Measurements from ENCODE around the gene NTM.
"Not testable (repeated sequence)": the region's sequence is repeated elsewhere in the genome, so short reads cannot be mapped to it uniquely, and the experiment has no call there.

NTM gene

DNA sequence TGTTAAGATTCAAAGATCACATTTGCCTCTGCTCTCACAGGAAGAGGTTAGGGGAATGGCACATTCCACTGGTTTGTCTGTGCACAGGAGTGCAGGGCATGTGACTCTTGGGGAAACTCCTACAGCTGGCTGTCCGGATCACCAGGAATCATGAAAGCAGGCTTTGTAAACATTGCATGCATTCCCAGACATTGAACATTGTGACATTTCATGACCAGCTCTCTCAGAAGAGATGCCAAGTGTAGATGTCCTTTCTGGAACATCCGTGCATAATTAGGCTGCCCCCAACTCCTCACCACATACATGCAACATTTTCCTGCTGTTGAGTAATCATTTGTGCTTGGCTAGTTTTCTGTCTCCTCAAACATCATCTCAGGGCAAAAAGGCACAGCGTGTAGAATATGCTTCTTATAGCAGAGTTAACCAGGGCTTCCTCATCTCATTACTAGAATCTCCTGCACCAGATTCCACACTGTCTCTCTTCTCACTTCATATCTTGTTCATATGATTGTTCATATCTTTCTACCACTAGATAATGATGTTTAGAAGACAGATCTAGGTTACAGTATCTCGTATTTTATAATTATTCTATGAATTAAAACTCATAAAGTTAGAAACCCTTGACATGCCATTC, 694.7 kb downstream of the NTM start:
- no peak overlapping the region for H3K4me3 ChIP-seq (ENCODE audit: low read length)
- TF ChIP-seq ZNF274 (IDR thresholded peaks at IDR 0.05; ENCODE audit: low read depth, low read length) = no peak

DNA sequence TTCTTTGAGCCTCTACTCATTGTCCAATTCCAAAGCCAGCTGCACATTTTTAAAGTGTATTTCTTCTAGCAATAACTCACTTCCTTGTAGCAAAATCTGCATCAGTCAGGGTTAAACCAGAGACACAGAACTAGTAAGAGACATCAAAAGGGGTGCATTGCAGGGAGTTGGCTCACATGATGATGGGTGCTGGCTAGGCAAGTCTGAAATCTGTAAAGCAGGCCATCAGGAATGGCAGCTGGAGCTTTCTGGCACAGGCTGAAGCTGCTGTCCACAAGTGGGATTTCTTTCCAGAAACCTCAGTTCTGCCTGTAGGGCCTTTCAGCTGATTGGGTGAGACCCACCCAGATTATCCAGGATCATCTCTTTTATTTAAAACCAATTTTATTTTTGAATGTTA, 698.1 kb downstream of the NTM start:
- no peak overlapping the region for H3K4me3 ChIP-seq (ENCODE audit: low read length)
- TF ChIP-seq ZNF274 (IDR thresholded peaks at IDR 0.05; ENCODE audit: low read depth, low read length) = no peak

DNA sequence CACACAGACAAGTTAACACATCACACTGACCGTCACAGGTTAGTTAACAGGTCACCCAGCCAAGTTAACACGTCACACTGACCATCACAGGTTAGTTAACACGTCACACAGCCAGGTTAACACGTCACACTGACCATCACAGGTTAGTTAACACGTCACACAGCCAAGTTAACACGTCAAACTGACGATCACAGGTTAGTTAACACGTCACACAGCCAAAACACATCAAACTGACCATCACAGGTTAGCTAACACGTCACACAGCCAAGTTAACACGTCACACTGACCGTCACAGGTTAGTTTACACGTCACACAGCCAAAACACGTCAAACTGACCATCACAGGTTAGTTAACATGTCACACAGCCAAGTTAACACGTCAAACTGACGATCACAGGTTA, 699.2 kb downstream of the NTM start:
- not testable (repeated sequence) for H3K4me3 ChIP-seq (ENCODE audit: low read length)

DNA sequence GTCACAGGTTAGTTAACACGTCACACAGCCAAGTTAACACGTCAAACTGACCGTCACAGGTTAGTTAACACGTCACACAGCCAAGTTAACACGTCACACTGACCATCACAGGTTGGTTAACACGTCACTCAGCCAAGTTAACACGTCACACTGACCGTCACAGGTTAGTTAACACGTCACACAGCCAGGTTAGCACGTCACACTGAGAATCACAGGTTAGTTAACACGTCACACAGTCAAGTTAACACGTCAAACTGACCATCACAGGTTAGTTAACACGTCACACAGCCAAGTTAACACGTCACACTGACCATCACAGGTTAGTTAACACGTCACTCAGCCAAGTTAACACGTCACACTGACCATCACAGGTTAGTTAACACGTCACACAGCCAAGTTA, 700.5 kb downstream of the NTM start:
- H3K4me3 ChIP-seq (ENCODE audit: low read length) = not testable (repeated sequence)

GRCh38 chr11:132072044-132072857, 701.8 kb downstream of the NTM start:
- no peak overlapping the region for H3K4me3 ChIP-seq (ENCODE audit: low read length)
- no peak for TF ChIP-seq ZNF274 (IDR thresholded peaks at IDR 0.05; ENCODE audit: low read depth, low read length)

DNA sequence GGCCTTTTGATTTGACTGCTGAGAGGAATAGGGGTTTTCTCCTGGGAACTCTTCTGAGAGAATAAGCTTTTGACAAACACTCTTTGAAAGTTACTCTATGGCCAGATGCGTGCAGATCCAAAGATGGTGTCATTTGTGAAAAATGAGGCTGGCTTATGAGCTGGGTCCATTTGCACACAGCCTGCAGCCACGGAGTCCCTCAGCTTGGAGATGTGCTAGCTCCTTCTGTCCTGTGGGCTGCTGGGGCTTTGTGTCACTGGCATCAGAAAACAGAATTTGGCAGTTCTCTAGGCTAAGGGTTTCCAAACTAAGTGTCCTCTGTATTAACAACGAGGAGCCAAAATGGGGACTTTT, 702.4 kb downstream of the NTM start:
- no peak for TF ChIP-seq ZNF274 (IDR thresholded peaks at IDR 0.05; ENCODE audit: low read depth, low read length)
- H3K4me3 ChIP-seq (ENCODE audit: low read length) = no peak overlapping the region

DNA sequence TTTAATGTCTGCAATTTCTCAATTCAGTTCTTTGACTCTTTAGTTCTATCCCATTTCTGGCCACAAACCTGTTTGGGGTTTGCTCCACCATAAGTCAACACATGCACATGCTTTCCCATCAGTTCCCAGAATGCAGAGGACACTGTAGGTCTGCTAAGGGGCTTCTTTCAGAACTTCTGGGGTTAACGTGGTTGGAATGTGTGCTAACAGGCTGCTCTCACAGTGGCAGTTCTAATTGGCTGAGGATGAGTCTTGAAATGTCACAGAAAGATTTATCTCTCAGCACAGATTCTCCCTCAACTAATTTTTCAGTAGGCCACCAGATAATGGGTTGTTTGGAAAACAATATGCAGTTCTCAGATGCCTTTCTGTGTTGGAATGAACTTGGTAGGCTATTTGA, 703.4 kb downstream of the NTM start:
- TF ChIP-seq ZNF274 (IDR thresholded peaks at IDR 0.05; ENCODE audit: low read depth, low read length) = no peak
- no peak overlapping the region for H3K4me3 ChIP-seq (ENCODE audit: low read length)

GRCh38 chr11:132075447-132075846, 705.0 kb downstream of the NTM start:
- no peak for TF ChIP-seq ZNF274 (IDR thresholded peaks at IDR 0.05; ENCODE audit: low read depth, low read length)
- no peak overlapping the region for H3K4me3 ChIP-seq (ENCODE audit: low read length)

DNA sequence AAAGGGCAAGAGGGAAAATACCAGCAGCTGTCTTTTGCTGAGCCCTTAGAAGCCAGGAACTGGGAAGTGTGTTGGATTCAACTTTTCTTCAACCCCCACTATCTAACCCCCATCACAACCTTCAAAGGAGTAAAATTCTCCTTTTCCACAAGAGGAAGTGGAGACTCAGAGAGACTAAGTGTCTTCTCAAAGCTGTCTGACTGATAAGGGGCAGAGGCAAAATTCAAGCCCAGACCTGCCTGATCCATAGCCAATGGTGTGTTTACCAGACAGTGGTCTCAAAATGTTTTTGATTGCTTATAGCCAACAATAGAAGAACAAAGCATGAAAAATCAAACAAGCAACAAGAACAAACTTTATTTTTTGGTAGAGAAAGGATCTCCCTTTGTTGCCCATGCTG, 707.0 kb downstream of the NTM start:
- H3K4me3 ChIP-seq (ENCODE audit: low read length) = no peak overlapping the region
- no peak for TF ChIP-seq ZNF274 (IDR thresholded peaks at IDR 0.05; ENCODE audit: low read depth, low read length)

- no peak overlapping the region for H3K4me3 ChIP-seq (ENCODE audit: low read length)
- TF ChIP-seq ZNF274 (IDR thresholded peaks at IDR 0.05; ENCODE audit: low read depth, low read length) = no peak
Observed at GRCh38 chr11:132078264-132079076, 708.1 kb downstream of the NTM start.

DNA sequence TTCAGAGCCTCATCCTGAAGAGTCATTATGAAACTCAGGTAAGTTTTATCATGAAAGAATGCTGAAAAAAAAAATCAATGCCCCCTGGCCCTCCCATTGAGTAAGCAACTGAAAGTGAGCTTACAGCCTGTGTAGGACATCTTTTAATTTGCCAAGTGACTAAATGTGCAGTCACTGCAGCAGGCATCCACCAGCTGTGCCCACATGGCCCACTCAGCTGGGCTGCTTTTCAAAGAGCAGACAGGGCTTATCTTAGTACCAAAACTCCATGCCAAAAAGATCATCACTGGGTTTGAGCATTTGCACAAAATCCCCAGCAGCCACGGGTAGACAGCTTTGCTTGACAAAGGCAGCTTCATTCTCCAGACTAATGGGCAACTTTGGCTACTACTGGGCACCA, 709.7 kb downstream of the NTM start:
- no peak overlapping the region for H3K4me3 ChIP-seq (ENCODE audit: low read length)
- TF ChIP-seq ZNF274 (IDR thresholded peaks at IDR 0.05; ENCODE audit: low read depth, low read length) = no peak

DNA sequence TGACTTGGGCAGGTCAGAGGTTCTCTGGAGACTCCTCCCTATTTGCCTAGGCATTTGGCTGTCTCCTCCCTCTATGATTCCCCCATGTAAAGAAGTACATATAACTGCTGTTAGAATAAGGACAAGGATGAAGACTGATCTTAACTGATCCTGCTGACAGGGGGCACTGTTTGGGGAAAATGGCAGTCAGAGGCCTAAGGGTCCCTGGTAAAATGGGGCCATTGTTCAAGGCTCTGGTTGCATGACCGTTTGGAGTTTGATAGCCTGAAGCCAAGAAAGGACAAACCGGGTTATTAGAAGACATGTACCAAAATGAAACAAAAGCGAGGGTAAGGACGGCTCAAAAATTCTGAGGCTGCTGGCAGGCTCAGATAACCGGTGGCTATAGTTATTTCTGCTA, 712.2 kb downstream of the NTM start:
- no peak overlapping the region for H3K4me3 ChIP-seq (ENCODE audit: low read length)
- TF ChIP-seq ZNF274 (IDR thresholded peaks at IDR 0.05; ENCODE audit: low read depth, low read length) = no peak

DNA sequence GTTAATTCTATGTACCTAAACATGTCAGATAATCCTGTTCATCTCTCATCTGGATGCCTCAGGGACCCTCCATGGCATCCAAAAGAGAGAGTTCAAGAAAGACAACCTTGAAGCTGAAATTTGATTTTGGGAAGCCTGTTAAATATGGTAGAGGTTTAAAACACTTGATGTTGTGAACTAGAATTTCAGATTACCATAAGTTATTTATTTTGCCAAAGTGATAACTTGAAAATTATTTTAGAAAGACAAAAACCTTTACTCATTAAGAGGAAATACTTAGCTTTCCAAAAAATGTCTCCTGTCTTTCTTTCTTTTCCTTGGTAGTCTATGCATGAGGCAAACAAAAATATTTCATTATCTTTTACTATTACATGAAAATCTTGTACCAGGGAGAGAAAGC, 714.0 kb downstream of the NTM start:
- TF ChIP-seq ZNF274 (IDR thresholded peaks at IDR 0.05; ENCODE audit: low read depth, low read length) = no peak

GRCh38 chr11:132087148-132087547, 716.7 kb downstream of the NTM start:
- no peak overlapping the region for H3K4me3 ChIP-seq (ENCODE audit: low read length)
- TF ChIP-seq ZNF274 (IDR thresholded peaks at IDR 0.05; ENCODE audit: low read depth, low read length) = no peak

More for the DNA sequence above, 714.0 kb downstream of the NTM start:
- H3K4me3 ChIP-seq (ENCODE audit: low read length) = no peak overlapping the region

DNA sequence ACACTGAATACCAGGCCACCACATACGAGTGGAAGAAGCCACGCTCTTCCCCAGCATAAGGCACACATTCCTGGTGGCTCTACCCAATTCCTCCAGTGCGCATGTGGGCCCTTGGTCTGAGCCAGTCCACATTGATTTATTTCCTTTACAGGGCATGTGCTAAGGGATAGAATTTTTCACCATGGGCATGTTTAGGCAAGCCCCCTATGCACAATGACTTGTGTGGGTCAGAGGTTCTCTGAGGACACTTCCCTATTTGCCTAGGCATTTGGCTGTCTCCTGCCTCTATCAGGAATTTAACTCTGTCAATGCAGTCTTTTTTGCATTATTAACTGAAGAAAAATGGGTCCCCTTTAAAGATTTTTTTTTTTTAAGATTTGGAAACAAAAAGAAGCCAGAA, 718.1 kb downstream of the NTM start:
- no peak for TF ChIP-seq ZNF274 (IDR thresholded peaks at IDR 0.05; ENCODE audit: low read depth, low read length)
- H3K4me3 ChIP-seq (ENCODE audit: low read length) = no peak overlapping the region
